GM23338 (cell line): ENCODE data around the gene ADRB2. TPM values are rescaled to one million over a fixed set of nuclear protein-coding genes. Genes with fewer than 3 reads are reported as not detected.
A peak's percentile ranks its signal among the peaks of the same experiment; 100 is the strongest.

Source experiments
- ATAC-seq: fragments of 200-7000 bp; cut with Tn5 transposase; 3 replicates; pipeline ENCODE4 v1.9.1; 2020
- DNase-seq: peaks from one replicate; pipeline ENCODE4 v3.0.0-alpha.2; 2015; ENCODE audit warnings: low spot score
- H2AFZ ChIP-seq: fragments of 200-600 bp; sonication (generic); 2 replicates; pipeline ENCODE4 v1.8.0; 2016; ENCODE audit warnings: antibody characterized with exemption, mild to moderate bottlenecking, moderate library complexity
- H3F3A ChIP-seq: fragments of 200-600 bp; sonication (generic); replicated peaks from 2 replicates; pipeline ENCODE4 v1.8.0; 2017; ENCODE audit warnings: antibody characterized with exemption, mixed run types, low read depth
- H3K27ac ChIP-seq: fragments of 200-600 bp; sonication (generic); 2 replicates; pipeline ENCODE4 v1.6.1; 2016; ENCODE audit warnings: low read depth
- H3K27me3 ChIP-seq: fragments of 200-600 bp; sonication (generic); 2 replicates; pipeline ENCODE4 v1.8.0; 2016; ENCODE audit warnings: mild to moderate bottlenecking, mixed run types, moderate library complexity; ENCODE audit not compliant: insufficient read depth
- H3K36me3 ChIP-seq: fragments of 200-600 bp; sonication (generic); 2 replicates; pipeline ENCODE4 v1.8.0; 2016; ENCODE audit warnings: mild to moderate bottlenecking; ENCODE audit not compliant: insufficient read depth
- H3K4me1 ChIP-seq: fragments of 200-600 bp; sonication (generic); 2 replicates; pipeline ENCODE4 v1.8.0; 2016; ENCODE audit warnings: mild to moderate bottlenecking, moderate library complexity; ENCODE audit not compliant: insufficient read depth
- H3K4me2 ChIP-seq: fragments of 200-600 bp; sonication (generic); 2 replicates; pipeline ENCODE4 v1.7.1; 2017; ENCODE audit warnings: mixed run types
- H3K4me3 ChIP-seq: fragments of 200-600 bp; sonication (generic); 2 replicates; pipeline ENCODE4 v1.6.1; 2016; ENCODE audit warnings: mixed run types
- H3K79me2 ChIP-seq: fragments of 200-600 bp; sonication (generic); replicated peaks from 2 replicates; pipeline ENCODE4 v1.8.0; 2017; ENCODE audit warnings: mild to moderate bottlenecking; ENCODE audit not compliant: insufficient read depth
- H3K9me2 ChIP-seq: fragments of 200-600 bp; sonication (generic); 2 replicates; pipeline ENCODE4 v1.8.0; 2017; ENCODE audit not compliant: insufficient read depth
- H4K20me1 ChIP-seq: fragments of 200-600 bp; sonication (generic); replicated peaks from 2 replicates; pipeline ENCODE4 v1.8.0; 2017; ENCODE audit warnings: mild to moderate bottlenecking; ENCODE audit not compliant: insufficient read depth
- H3K27ac Mint-ChIP-seq: 2 replicates; pipeline ENCODE4 v1.8.0; 2020; ENCODE audit warnings: inconsistent platforms, mild to moderate bottlenecking, moderate library complexity, mixed read lengths
- H3K27me3 Mint-ChIP-seq: 3 replicates; pipeline ENCODE4 v1.8.0; 2022; ENCODE audit warnings: low read depth, mild to moderate bottlenecking, moderate library complexity, mixed read lengths, inconsistent platforms; ENCODE audit not compliant: insufficient read depth, poor library complexity
- H3K36me3 Mint-ChIP-seq: 3 replicates; pipeline ENCODE4 v1.8.0; 2021; ENCODE audit warnings: low read depth, mild to moderate bottlenecking, inconsistent platforms, moderate library complexity, mixed read lengths
- H3K4me1 Mint-ChIP-seq: 3 replicates; pipeline ENCODE4 v1.8.0; 2020; ENCODE audit warnings: mild to moderate bottlenecking, inconsistent platforms, mixed read lengths
- H3K4me3 Mint-ChIP-seq: 3 replicates; pipeline ENCODE4 v1.8.0; 2021; ENCODE audit warnings: moderate library complexity, mild to moderate bottlenecking, inconsistent platforms, mixed read lengths
- H3K9me3 Mint-ChIP-seq: 3 replicates; pipeline ENCODE4 v1.8.0; 2020; ENCODE audit warnings: moderate library complexity, mild to moderate bottlenecking, inconsistent platforms, mixed read lengths
- CREB1 ChIP-seq: fragments of 250-450 bp; sonication (Bioruptor Pico); IDR thresholded peaks from 2 replicates; pipeline ENCODE4 v1.5.0; 2020; ENCODE audit warnings: low read depth, mild to moderate bottlenecking, moderate library complexity
- CTCF ChIP-seq, 2 experiments: fragments of 200-600 bp in 1 of 2; sonication (generic) in 1 of 2; conservative IDR thresholded peaks; 2 replicates each; pipeline versions ENCODE4 v1.5.1 to v1.6.1; 2016 to 2017; ENCODE audit warnings: antibody characterized with exemption in 2 of 2, low read depth in 2 of 2, mild to moderate bottlenecking in 2 of 2, moderate library complexity in 1 of 2
- ETS1 ChIP-seq: IDR thresholded peaks from 2 replicates; pipeline ENCODE4 v1.6.1; 2016; ENCODE audit warnings: antibody characterized with exemption
- EZH2 ChIP-seq: fragments of 200-600 bp; sonication (generic); IDR thresholded peaks from one replicate; pipeline ENCODE4 v1.8.0; 2017; ENCODE audit warnings: antibody characterized with exemption, mild to moderate bottlenecking, low read depth; ENCODE audit not compliant: unreplicated experiment
- NANOG ChIP-seq: IDR thresholded peaks from 2 replicates; pipeline ENCODE4 v1.6.1; 2016; ENCODE audit warnings: antibody characterized with exemption, borderline replicate concordance
- STAT1 ChIP-seq: IDR thresholded peaks from one replicate; pipeline ENCODE4 v1.6.1; 2016; ENCODE audit warnings: antibody characterized with exemption; ENCODE audit not compliant: unreplicated experiment
- ZNF331 ChIP-seq: fragments of 250-450 bp; sonication (Bioruptor Pico); IDR thresholded peaks from 2 replicates; pipeline ENCODE4 v1.5.0; 2020; ENCODE audit warnings: low read depth, mild to moderate bottlenecking, moderate library complexity
- polyA plus RNA-seq: library from polyadenylated mRNA; unstranded; fragments of >200 nt; fragmentation: Nextera tagmentation; extraction: Ambion mirVana; gene quantifications from 2 replicates; pipeline ENCODE4 v1.2.1, GENCODE V29; 2016
- total RNA-seq: library from RNA; depleted of rRNA; stranded (reverse); fragments of >200 nt; shearing (Covaris generic); gene quantifications from 2 replicates; pipeline ENCODE4 v1.2.3, GENCODE V29; 2014
- TF ChIP-seq, protein P1 (sequence below): IDR thresholded peaks from one replicate; pipeline ENCODE4 v1.6.1; 2018; ENCODE audit warnings: antibody characterized with exemption; ENCODE audit not compliant: unreplicated experiment

ADRB2 gene
- total and polyA plus RNA-seq, 2 experiments from 2014 or later, result 0.44 to 1.3 TPM

DNA sequence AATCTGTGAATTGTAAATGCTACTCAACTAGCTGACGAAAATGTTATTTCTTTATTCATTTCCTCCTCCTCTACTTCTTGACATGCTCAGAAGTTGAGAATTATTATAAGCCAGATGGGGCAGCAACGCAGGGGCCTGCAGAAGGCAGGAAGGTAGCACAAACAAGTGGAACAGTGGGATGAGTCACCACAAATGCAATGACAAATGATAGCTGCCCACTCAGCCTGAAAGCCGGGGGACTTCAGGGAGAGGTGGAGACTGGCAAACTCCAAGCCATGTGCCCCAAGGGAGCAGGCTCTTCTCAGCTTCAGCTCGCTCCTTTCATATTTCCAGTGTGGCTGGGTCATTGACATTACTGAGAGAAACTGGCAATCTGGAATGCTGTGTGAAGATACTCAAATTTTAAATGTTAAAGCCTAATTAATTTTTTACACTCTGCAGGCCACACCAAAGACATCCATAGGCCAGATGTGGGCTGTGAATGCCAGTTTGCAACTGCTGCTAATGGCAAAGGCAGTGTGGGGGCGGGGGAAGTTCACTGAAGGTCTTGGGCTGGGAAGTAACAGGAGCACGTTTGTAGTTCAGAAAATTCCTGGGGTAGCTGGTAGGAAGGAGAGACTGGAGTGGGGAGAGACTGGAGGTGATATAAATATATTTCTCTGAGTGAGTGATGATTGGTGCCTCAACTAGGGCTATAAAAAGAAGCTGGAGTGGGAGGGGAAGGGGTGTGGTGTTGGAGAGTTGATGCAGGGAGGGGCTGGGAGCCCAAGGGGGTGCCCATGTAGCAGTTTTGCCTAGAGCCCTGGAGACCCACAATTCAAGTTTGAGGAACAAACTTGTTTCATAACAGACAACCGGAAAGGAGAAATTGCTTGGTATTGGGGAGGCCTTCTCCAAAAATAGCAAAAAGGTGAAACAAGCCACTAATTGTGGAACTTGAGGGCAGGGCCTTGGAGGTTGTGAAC, 20.8 kb upstream of the ADRB2 start:
- no peaks in the 10 kb centered on the region for H3K79me2 ChIP-seq
- no peaks in the 10 kb centered on the region for H3K4me1 ChIP-seq
- no peaks in the 10 kb centered on the region for H4K20me1 ChIP-seq
- Mint-ChIP-seq H3K27me3 (no peaks in the 10 kb centered on the region), H3K4me3 (no peak overlapping the region), H3K36me3 (no peaks in the 10 kb centered on the region), H3K4me1 (peaks cover 12% of the 10 kb centered on the region), H3K9me3 (no peaks in the 10 kb centered on the region), H3K27ac (no peak overlapping the region)
- no peak overlapping the region for H3K4me3 ChIP-seq
- ATAC-seq, result peak; percentile 38; the same call in 2 of the 3 replicates
- H3K27ac ChIP-seq, result no peak overlapping the region
- H3K36me3 ChIP-seq, result no peaks in the 10 kb centered on the region
- 0 out of 2 replicates have a peak, but pooled peaks cover 3% of the 10 kb centered on the region for H3K9me2 ChIP-seq
- peak overlapping the region; percentile 93 for H2AFZ ChIP-seq
- H3F3A ChIP-seq, result no peaks in the 10 kb centered on the region
- no peaks in the 10 kb centered on the region for H3K27me3 ChIP-seq
- no peak overlapping the region for H3K4me2 ChIP-seq
- peak; percentile 22 for DNase-seq
- TF ChIP-seq ZNF331 (CRISPR knock-in tag), result no peak
- no peak for TF ChIP-seq NANOG
- TF ChIP-seq ETS1, result no peak
- TF ChIP-seq, protein P1, sequence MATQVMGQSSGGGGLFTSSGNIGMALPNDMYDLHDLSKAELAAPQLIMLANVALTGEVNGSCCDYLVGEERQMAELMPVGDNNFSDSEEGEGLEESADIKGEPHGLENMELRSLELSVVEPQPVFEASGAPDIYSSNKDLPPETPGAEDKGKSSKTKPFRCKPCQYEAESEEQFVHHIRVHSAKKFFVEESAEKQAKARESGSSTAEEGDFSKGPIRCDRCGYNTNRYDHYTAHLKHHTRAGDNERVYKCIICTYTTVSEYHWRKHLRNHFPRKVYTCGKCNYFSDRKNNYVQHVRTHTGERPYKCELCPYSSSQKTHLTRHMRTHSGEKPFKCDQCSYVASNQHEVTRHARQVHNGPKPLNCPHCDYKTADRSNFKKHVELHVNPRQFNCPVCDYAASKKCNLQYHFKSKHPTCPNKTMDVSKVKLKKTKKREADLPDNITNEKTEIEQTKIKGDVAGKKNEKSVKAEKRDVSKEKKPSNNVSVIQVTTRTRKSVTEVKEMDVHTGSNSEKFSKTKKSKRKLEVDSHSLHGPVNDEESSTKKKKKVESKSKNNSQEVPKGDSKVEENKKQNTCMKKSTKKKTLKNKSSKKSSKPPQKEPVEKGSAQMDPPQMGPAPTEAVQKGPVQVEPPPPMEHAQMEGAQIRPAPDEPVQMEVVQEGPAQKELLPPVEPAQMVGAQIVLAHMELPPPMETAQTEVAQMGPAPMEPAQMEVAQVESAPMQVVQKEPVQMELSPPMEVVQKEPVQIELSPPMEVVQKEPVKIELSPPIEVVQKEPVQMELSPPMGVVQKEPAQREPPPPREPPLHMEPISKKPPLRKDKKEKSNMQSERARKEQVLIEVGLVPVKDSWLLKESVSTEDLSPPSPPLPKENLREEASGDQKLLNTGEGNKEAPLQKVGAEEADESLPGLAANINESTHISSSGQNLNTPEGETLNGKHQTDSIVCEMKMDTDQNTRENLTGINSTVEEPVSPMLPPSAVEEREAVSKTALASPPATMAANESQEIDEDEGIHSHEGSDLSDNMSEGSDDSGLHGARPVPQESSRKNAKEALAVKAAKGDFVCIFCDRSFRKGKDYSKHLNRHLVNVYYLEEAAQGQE, result no peak
- no peak for TF ChIP-seq STAT1
- TF ChIP-seq CTCF (conservative IDR thresholded peaks at IDR 0.05; ENCODE audit: low read depth in 2 of 2), result no peak
- TF ChIP-seq EZH2, result no peak
- no peak for TF ChIP-seq CREB1
